GM18505 (cell line): ENCODE measurements around the gene TMEM14B.
A peak's percentile ranks its signal among the peaks of the same experiment; 100 is the strongest.
"Not testable (repeated sequence)": the region's sequence is repeated elsewhere in the genome, so short reads cannot be mapped to it uniquely, and the experiment has no call there.

Source experiments
- ATAC-seq: cut with Tn5 transposase; IDR thresholded peaks from one replicate; pipeline ENCODE4 v1.9.1; 2021; ENCODE audit not compliant: unreplicated experiment
- POLR2A ChIP-seq: IDR thresholded peaks from 4 replicates; pipeline ENCODE4 v1.6.1; 2011; ENCODE audit warnings: borderline replicate concordance; ENCODE audit not compliant: insufficient read depth, insufficient read length; ENCODE audit errors: extremely low read depth

Gene TMEM14B

DNA sequence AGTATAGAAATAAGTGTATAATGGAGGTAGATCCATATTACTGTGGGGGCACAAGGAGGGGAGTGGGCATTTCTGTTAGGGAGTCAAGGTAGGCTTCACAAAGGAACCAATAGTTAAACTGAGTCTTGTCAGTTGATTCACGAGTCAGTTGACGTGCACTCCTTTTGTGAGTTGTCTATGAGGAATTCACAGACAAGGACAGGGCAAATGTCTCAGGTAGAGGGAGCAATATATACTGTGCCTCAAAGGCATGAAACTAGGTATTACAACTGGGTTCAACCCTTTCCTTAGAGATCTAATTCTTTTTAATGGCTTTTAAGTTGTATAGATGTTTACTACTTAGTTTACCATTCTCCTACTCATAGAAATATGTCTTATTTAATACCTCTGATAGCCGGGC, 13.7 kb upstream of the TMEM14B start:
- TF ChIP-seq POLR2A, result no peak

DNA sequence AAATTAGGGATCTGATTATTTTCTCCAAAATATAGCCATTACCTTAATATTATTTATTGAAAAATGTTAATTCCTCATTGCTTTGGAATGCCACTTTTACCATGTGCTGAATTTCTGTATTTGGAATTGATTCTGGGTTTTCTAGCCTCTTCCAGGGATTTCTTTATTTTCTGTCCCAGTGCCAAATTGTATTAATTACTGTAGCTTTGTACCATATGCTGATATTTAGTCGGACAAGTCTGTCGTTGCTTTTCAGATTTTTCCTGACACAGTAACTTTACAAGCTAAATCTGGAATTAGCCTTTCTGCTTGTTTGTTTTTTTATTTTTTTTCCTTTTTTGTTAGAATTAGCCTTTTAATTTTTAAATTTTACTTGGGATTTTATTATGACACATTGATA, 10.9 kb upstream of the TMEM14B start:
- no peak for ATAC-seq

More for the DNA sequence above, 13.7 kb upstream of the TMEM14B start:
- no peak for ATAC-seq

DNA sequence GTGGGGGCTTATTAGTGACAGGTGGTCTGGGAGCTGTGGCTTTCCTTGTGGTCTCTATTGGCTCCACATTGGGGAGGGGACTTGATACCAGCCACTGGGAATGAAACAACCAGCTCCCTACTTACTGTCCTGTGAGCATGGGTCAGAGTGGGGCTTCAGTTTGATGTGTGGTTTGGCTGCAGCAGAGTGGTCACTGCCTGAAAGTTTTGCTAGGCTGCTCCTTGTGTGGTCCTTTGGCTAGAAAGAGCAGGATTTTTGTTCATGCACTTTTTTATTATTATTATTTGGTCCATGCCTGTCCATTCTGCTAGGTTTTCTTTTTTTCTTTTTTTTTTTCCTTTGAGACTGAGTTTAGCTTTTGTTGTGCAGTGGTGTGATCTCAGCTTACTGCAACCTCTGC, 7.5 kb upstream of the TMEM14B start:
- no peak for TF ChIP-seq POLR2A
- no peak for ATAC-seq

More for the DNA sequence above, 10.9 kb upstream of the TMEM14B start:
- TF ChIP-seq POLR2A, result no peak

DNA sequence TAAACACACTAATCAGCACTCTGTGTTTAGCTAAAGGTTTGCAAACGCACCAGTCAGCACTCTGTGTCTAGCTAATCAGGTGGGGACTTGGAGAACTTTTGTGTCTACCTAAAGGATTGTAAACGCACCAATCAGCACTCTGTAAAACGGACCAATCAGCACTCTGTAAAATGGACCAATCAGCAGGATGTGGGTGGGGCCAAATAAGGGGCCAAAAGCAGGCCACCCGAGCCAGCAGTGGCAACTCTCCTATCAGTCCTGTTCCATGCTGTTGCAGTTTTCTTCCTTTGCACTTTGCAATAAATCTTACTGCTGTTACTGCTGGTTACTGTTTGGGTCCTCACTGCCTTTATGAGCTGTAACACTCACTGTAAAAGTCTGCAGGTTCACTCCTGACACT, 6.0 kb upstream of the TMEM14B start:
- ATAC-seq, result not testable (repeated sequence)

DNA sequence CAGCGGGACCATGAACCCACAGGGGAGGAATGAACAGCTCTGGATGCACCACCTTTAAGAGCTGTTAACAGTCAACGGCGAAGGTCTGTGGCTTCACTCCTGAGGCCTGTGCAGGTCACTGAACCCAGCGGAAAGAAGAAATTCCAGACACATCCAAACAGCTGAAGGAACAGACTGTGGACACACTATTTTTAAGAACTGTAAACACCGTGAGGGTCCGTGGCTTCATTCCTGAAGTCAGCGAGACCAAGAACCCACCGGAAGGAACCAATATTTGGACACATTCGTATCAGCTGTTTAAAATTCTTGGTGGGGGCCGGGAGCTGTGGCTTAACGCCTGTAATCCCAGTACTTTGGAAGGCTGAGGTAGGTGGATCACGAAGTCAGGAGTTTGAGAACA, 5.4 kb upstream of the TMEM14B start:
- ATAC-seq, result no peak
- no peak for TF ChIP-seq POLR2A

DNA sequence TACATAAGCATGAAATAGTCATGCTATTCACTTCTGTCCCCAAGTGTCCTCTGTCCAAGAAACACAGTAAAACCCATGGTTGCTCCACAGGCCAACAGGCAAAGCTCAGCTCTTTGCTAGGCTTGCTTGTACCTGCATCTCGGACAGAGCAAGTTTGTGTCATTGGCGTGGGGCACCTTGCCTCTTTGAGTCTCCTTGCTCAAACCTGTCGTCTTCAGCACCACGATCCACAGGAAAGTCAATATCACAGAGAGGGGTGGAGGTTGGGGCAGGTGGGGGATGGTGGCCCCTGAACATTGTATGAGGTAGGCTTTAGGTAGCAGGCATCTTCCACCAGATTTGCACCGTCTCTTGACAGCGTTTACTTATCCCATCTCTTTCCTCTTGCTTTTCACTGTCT, 4.1 kb upstream of the TMEM14B start:
- no peak for TF ChIP-seq POLR2A
- ATAC-seq, result no peak

DNA sequence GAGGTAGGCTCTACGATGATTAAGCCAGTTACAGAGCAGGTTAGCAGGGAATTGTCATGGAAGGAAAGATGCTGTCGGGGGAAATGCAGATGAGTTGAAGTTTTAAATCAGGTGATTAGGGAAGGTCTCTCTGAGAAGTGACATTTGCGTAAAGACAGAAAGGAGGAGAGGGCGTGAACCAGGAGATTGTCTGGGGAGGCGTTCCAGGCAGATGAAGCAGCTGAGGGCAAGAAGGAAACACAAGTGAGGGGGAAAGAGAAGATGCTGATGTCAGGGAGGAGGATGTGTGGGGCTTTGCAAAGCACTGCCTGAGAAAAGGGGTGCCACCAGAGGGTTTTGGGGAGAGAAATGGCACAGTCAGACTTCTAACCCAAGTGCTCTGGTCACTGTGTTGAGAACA, 2.5 kb upstream of the TMEM14B start:
- ATAC-seq, result no peak

DNA sequence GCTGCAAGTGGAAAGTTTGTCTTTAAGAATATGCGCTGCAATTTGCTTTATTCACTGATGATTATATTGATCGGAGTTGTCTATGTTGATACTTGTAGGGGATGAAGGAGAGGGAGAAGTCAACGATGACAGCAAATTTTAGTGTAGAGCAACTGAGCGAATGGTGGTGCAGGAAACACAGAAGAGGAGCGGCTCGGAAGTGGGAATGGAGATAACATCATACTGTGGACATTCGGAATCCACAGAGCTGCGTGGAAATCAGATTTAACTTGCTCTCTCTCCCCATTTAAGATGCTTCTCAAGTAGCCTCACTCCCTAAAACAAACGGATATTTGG, 722 bp upstream of the TMEM14B start:
- no peak for TF ChIP-seq POLR2A
- no peak for ATAC-seq

More for the DNA sequence above, 2.5 kb upstream of the TMEM14B start:
- no peak for TF ChIP-seq POLR2A

DNA sequence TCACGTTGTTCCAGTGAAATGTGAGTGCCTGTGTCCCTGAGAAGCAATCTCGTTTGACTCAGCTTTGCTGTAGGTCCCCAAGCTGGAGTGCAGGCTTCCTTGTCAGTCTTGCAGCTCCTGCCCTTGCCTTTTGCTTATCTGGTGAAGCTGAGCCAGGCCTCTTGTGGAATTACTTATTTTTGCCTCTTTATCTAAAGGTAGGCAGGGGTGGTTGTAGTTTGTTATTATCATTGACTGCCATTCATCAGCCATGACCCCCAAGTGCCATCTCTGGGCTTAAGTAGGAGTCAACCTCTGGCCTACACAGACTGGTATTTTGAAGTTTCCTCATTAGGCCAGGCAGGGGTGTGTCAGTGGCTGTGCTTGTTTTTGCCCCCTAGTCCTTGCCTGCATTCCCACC, 2.1 kb downstream of the TMEM14B start:
- no peak for TF ChIP-seq POLR2A
- no peak for ATAC-seq

DNA sequence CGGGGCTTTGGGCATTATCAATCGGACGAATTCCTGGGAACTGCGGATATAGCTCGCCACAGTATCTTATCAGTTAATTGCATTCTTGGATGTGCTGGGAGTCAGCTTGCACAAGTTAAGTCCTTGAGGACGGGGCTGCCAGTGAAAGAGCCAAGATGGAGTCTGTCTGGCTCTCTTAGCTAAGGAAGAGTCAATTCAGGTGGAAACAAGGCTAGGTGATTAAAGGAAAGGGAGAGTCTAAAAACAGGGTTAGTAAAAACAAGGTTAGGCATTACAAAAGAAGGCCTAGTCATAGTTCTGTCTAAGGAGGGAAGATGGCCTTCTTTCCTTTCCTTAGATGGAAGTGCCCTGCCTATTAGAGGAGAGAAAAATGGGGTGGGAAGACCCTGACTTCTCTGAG, 3.0 kb downstream of the TMEM14B start:
- ATAC-seq, result not testable (repeated sequence)

DNA sequence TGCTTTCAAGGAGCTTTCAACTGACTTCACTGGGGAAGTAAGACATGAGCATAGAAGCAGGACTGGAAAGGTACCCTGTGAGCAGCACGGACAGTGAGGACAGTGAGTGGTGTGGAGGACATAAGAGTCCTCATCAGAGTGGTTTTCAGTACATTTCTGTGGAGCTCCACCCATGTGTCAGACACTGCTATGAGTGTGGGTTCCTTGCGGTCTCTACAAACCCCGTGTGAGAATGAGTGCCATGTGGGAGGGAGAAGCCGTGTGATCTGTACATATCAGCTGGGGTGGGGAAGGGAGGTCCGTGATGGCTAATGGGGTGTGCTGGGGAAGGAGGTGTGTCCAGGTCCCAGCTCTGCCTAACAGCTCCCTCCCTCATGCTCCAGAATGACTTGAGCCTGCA, 4.2 kb downstream of the TMEM14B start:
- ATAC-seq, result not testable (repeated sequence)

DNA sequence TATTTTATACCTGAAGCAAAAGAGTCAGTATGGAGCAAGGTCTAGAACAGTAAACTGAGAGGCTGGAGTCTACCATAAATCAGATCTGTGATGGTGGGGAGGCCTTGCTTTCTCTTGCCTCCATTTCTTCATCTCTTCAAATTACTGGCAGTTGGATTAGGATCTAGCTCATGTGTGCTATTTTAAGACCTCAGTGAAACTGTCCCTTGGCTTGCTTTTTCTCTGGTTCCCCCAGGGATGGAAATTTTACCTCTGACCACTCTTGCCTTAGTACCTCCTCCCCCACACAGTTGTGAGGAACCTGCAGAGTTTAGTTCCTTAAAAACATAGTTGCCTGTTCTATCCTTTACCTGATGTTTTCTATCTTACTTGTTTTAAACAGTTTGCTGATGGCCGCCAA, 8.5 kb downstream of the TMEM14B start:
- no peak for ATAC-seq
- TF ChIP-seq POLR2A, result no peak

DNA sequence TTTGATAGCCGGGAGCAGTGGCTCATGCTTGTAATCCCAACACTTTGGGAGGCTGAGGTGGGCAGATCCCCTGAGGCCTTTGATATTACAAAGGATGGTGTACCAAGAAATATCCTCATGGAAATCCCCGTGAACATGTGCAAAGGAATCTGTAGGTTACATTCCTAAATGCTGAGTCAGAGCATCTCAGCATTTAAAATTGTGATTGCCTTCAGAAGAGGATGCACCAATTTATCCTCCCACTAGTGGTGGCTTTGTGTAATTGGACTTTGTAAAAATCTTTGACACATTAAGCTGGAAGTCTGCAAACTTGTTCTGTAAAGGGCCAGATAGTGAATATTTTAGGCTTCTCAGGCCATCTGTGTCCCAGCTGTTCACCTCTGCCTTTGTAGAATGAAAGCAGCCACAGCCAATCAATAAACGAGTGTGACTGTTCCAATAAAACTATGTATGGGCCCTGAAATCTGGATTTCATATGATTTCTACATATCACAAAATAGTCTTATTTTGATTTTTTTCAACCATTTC, 11.8 kb downstream of the TMEM14B start:
- TF ChIP-seq POLR2A, result no peak
- ATAC-seq, result peak; percentile 66

DNA sequence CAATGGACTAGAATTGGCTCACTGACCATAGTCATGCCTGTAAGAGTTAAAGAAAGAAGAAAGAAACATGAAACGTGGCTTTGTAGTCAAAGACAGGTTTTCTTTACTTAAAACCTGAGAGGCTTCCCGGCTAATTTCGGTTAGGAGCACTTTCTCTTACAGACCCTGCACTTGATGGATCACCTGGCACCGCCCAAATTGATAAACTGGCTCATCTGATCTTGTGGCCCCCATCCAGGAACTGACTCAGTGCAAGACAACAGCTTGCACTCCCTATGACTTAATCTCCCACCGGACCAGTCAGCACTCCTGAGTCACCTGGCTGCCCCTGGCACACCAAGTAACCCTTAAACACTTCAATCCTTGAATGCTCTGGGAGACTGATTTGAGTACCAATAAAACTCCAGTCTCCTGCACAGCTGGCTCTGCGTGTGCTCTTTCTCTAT, 12.3 kb downstream of the TMEM14B start:
- ATAC-seq, result no peak
- no peak for TF ChIP-seq POLR2A

DNA sequence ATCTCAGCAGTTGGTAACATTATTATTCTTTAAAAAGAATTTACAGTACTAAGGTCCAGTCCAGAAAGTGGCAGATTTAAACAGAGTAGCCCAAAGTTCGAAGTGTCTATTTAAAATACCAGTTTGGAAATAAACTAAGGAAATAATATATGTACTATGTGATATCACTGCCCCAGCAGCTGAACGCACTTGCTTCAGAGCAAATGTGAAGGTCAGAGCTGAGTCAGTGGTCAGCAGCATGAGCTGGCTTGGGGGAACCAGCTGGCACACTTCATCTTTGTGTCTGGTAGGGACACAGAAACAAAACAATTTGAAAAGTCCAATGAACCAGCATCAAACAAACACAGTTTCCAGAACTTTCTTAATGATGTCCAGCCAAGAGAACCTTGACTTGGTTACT, 15.4 kb downstream of the TMEM14B start:
- ATAC-seq, result no peak
- no peak for TF ChIP-seq POLR2A

DNA sequence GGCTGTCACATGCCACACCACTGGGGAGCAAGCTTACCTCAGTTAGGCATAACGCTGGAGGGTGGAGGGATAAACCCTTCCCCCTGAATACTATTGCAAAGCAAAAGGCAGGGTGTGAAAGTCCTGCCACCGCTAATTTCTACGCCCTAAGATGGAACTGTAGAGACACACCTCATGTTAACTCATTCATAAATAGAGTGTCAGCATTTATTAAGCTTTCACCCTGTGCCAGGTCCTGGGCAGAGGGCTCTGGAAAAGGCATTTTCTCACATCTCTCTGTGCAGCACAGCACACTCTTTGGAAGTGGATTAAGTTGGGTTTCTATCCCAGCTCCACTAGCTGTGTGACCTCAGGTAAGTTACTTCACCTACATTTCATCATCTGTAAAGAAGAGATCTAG, 21.8 kb downstream of the TMEM14B start:
- ATAC-seq, result no peak
- TF ChIP-seq POLR2A, result no peak

DNA sequence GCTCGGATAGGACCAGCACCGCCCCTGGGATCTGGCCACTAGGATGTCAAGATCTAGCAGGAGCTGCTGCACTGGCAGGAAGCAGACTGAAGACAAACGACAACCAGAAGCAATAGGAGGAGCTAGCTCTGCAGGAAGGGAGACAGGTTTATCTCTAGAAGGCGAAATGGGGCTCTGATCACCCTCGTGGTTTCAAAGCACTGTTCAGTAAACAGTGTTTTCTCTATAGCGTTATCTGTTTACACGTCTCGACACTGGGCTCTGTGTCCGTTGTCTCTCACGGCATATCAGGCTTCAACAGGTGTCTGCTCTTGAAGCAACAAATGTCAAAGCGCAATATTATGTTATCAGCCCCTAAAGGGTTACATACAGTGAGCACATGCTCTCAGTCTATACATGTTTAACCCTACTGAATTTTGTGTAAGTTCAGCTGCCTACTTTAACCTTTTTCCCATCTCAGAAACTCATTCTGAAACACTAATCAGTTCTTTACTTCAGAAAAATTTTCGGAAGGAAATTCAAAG, 23.8 kb downstream of the TMEM14B start:
- no peak for ATAC-seq
- no peak for TF ChIP-seq POLR2A
